HepG2 (cell line): ENCODE measurements around the gene MTHFS. TPM values are rescaled to one million over a fixed set of nuclear protein-coding genes. Genes with fewer than 3 reads are reported as not detected.

ENCODE experiments used
- BRCA1 ChIP-seq: sonication (generic); formaldehyde crosslinking; IDR thresholded peaks from 2 replicates; pipeline ENCODE4 v1.4.0; 2020; ENCODE audit warnings: missing genetic modification reagents
- CSRNP2 ChIP-seq: sonication (generic); formaldehyde crosslinking; conservative IDR thresholded peaks from 2 replicates; pipeline ENCODE4 v1.8.0; 2022; ENCODE audit warnings: low read depth, missing genetic modification reagents
- HES4 ChIP-seq: sonication (generic); formaldehyde crosslinking; IDR thresholded peaks from 2 replicates; pipeline ENCODE4 v1.9.0; 2021; ENCODE audit warnings: mild to moderate bottlenecking, missing genetic modification reagents, borderline replicate concordance
- HMGA1 ChIP-seq: sonication (generic); formaldehyde crosslinking; conservative IDR thresholded peaks from 2 replicates; pipeline ENCODE4 v1.4.0; 2020; ENCODE audit warnings: missing genetic modification reagents
- HNF1B ChIP-seq: sonication (generic); formaldehyde crosslinking; IDR thresholded peaks from 2 replicates; pipeline ENCODE4 v1.5.1; 2020; ENCODE audit warnings: mild to moderate bottlenecking, moderate library complexity, missing genetic modification reagents
- HOXD1 ChIP-seq: sonication (generic); formaldehyde crosslinking; IDR thresholded peaks from 2 replicates; pipeline ENCODE4 v1.5.0; 2020; ENCODE audit warnings: missing genetic modification reagents
- JARID2 ChIP-seq: sonication (generic); formaldehyde crosslinking; IDR thresholded peaks from 2 replicates; pipeline ENCODE4 v1.8.1; 2023; ENCODE audit warnings: missing genetic modification reagents, inconsistent platforms; ENCODE audit not compliant: insufficient replicate concordance
- MTF2 ChIP-seq: sonication (generic); formaldehyde crosslinking; IDR thresholded peaks from 2 replicates; pipeline ENCODE4 v1.5.0; 2020; ENCODE audit warnings: missing genetic modification reagents, borderline replicate concordance
- POGZ ChIP-seq: sonication (generic); formaldehyde crosslinking; IDR thresholded peaks from 2 replicates; pipeline ENCODE4 v1.4.0; 2020; ENCODE audit warnings: mild to moderate bottlenecking, missing genetic modification reagents
- SKI ChIP-seq: fragments of 450-650 bp; IDR thresholded peaks from one replicate; pipeline ENCODE4 v1.6.1; 2018; ENCODE audit warnings: mild to moderate bottlenecking; ENCODE audit not compliant: partially characterized antibody
- SMAD1 ChIP-seq: sonication (generic); formaldehyde crosslinking; IDR thresholded peaks from 2 replicates; pipeline ENCODE4 v1.4.0; 2020; ENCODE audit warnings: missing genetic modification reagents, low read depth, mild to moderate bottlenecking, borderline replicate concordance
- TBL1XR1 ChIP-seq: fragments of 150-350 bp; IDR thresholded peaks from 2 replicates; pipeline ENCODE4 v1.6.1; 2014; ENCODE audit warnings: borderline replicate concordance, low read length; ENCODE audit not compliant: partially characterized antibody
- YEATS4 ChIP-seq: sonication (generic); formaldehyde crosslinking; IDR thresholded peaks from 2 replicates; pipeline ENCODE4 v1.4.0; 2020; ENCODE audit warnings: missing genetic modification reagents, borderline replicate concordance
- ZBTB2 ChIP-seq: sonication (generic); formaldehyde crosslinking; IDR thresholded peaks from 2 replicates; pipeline ENCODE4 v1.8.0; 2022; ENCODE audit warnings: low read depth, missing genetic modification reagents
- ZBTB7B ChIP-seq: sonication (generic); formaldehyde crosslinking; IDR thresholded peaks from 2 replicates; pipeline ENCODE4 v1.4.0; 2020; ENCODE audit warnings: missing genetic modification reagents
- ZMYM4 ChIP-seq: sonication (generic); formaldehyde crosslinking; IDR thresholded peaks from 2 replicates; pipeline ENCODE4 v1.8.1; 2023; ENCODE audit warnings: mild to moderate bottlenecking, missing genetic modification reagents
- ZNF143 ChIP-seq: sonication (generic); formaldehyde crosslinking; IDR thresholded peaks from 2 replicates; pipeline ENCODE4 v1.4.0; 2020; ENCODE audit warnings: missing genetic modification reagents
- ZNF281 ChIP-seq: sonication (generic); formaldehyde crosslinking; IDR thresholded peaks from 2 replicates; pipeline ENCODE4 v1.4.0; 2020; ENCODE audit warnings: missing genetic modification reagents, borderline replicate concordance
- ZNF33A ChIP-seq: sonication (generic); formaldehyde crosslinking; IDR thresholded peaks from 2 replicates; pipeline ENCODE4 v1.5.1; 2020; ENCODE audit warnings: missing genetic modification reagents, mild to moderate bottlenecking, moderate library complexity, borderline replicate concordance
- ZNF382 ChIP-seq: sonication (generic); formaldehyde crosslinking; IDR thresholded peaks from 2 replicates; pipeline ENCODE4 v1.5.0; 2020; ENCODE audit warnings: missing genetic modification reagents, mild to moderate bottlenecking, borderline replicate concordance
- ZNF543 ChIP-seq: sonication (generic); formaldehyde crosslinking; IDR thresholded peaks from 2 replicates; pipeline ENCODE4 v1.4.0; 2020; ENCODE audit warnings: mild to moderate bottlenecking, missing genetic modification reagents
- ZNF580 ChIP-seq: IDR thresholded peaks from 2 replicates; pipeline ENCODE4 v1.6.1; 2016; ENCODE audit warnings: low read depth, borderline replicate concordance
- ZNF788 ChIP-seq: sonication (generic); formaldehyde crosslinking; IDR thresholded peaks from 2 replicates; pipeline ENCODE4 v1.5.0; 2020; ENCODE audit warnings: mild to moderate bottlenecking, missing genetic modification reagents, borderline replicate concordance
- polyA plus RNA-seq, 8 experiments: library from polyadenylated mRNA; depleted of rRNA in 3 of 8; stranded (reverse) in 7 of 8; unstranded in 1 of 8; fragments of >200 nt; fragmentation: Illumina TruSeq in 4 of 8; extraction: Trizol in 4 of 8; gene quantifications; 2 replicates each; pipeline versions ENCODE4 v1.2.1 to v1.2.3, GENCODE V29; 2011 to 2016; ENCODE audit warnings: low read depth in 4 of 8, missing spikeins in 1 of 8, mixed read lengths in 1 of 8; ENCODE audit not compliant: insufficient read depth in 1 of 8
- total RNA-seq, 5 experiments: library from RNA; depleted of rRNA; stranded (reverse); fragments of >200 nt; fragmentation: Illumina TruSeq; extraction: Trizol; gene quantifications; 2 replicates each; pipeline ENCODE4 v1.2.3, GENCODE V29; 2016; ENCODE audit warnings: low read depth in 1 of 5

MTHFS gene
- total and polyA plus RNA-seq, 2 of the 13 experiments (the other 11 are each of a cell fraction or from before 2014, with no cell fraction given), result 37.0 to 49.7 TPM

- TF ChIP-seq SKI (peak; percentile 16), MTF2 (CRISPR knock-in tag) (no peak), ZNF143 (CRISPR knock-in tag) (no peak), ZNF580 (0 out of 2 replicates have a peak, but pooled peaks have one; percentile 6), ZNF543 (CRISPR knock-in tag) (no peak), ZBTB7B (CRISPR knock-in tag) (no peak), ZNF33A (CRISPR knock-in tag) (no peak), ZNF281 (CRISPR knock-in tag) (no peak), ZMYM4 (CRISPR knock-in tag) (no peak), SMAD1 (CRISPR knock-in tag) (0 out of 2 replicates have a peak, but pooled peaks have one; percentile 19), YEATS4 (CRISPR knock-in tag) (no peak), CSRNP2 (no peak), HNF1B (no peak), BRCA1 (CRISPR knock-in tag) (no peak), ZNF788 (0 out of 2 replicates have a peak, but pooled peaks have one; percentile 3), TBL1XR1 (no peak), JARID2 (CRISPR knock-in tag) (no peak), HOXD1 (CRISPR knock-in tag) (no peak; the same call in 1 of the 2 replicates), HMGA1 (no peak), POGZ (no peak), HES4 (CRISPR knock-in tag) (no peak), ZBTB2 (CRISPR knock-in tag) (0 out of 2 replicates have a peak, but pooled peaks have one; percentile 21), ZNF382 (no peak)
These were observed 26.3 kb upstream of the MTHFS start (continued) for GRCh38 chr15:79923079-79923514.
